HG03378 (cell line): ENCODE results near the gene CIART.

Experiments used
- ATAC-seq: cut with Tn5 transposase; IDR thresholded peaks from one replicate; pipeline ENCODE4 v1.9.1; 2021; ENCODE audit warnings: mild to moderate bottlenecking, moderate library complexity; ENCODE audit not compliant: unreplicated experiment

The CIART gene

GRCh38 chr1:150261367-150261766, 21.0 kb upstream of the CIART start:
- ATAC-seq = no peak

- ATAC-seq = no peak
Measured at GRCh38 chr1:150262388-150263320, 19.7 kb upstream of the CIART start.

- no peak for ATAC-seq
Measured at GRCh38 chr1:150263549-150263948, 18.8 kb upstream of the CIART start.

GRCh38 chr1:150267896-150268295, 14.5 kb upstream of the CIART start:
- ATAC-seq = no peak

- ATAC-seq = peak; percentile 22
Measured at GRCh38 chr1:150268340-150268704, 14.0 kb upstream of the CIART start.

- ATAC-seq = peak; percentile 62
Measured at GRCh38 chr1:150268705-150269403, 13.5 kb upstream of the CIART start, which contains the start of gene APH1A. Gene APH1A, minus strand, starts transcription at chr1:150269016. Its CDS starts 206 bp downstream, at chr1:150268810.

GRCh38 chr1:150269451-150269850, 12.9 kb upstream of the CIART start:
- ATAC-seq = no peak

- no peak for ATAC-seq
Measured at GRCh38 chr1:150271291-150271959, 10.9 kb upstream of the CIART start.

GRCh38 chr1:150273311-150273710, 9.0 kb upstream of the CIART start:
- no peak for ATAC-seq

- ATAC-seq = no peak
Measured at GRCh38 chr1:150280138-150280707, 2.1 kb upstream of the CIART start.

- ATAC-seq = no peak
Measured at GRCh38 chr1:150281221-150281757, 1.1 kb upstream of the CIART start.

GRCh38 chr1:150282558-150282958, 204 bp downstream of the CIART start:
- no peak for ATAC-seq

- no peak for ATAC-seq
Measured at GRCh38 chr1:150283260-150283659, 906 bp downstream of the CIART start.

- ATAC-seq = no peak
Measured at GRCh38 chr1:150288382-150288781, 6.0 kb downstream of the CIART start.

- no peak for ATAC-seq
Measured at GRCh38 chr1:150288822-150289221, 6.5 kb downstream of the CIART start.

GRCh38 chr1:150293433-150294253, 11.3 kb downstream of the CIART start, which contains the start of gene MRPS21:
Gene MRPS21, plus strand, starts transcription at chr1:150293861. Its CDS starts 506 bp downstream, at chr1:150294367.
- peak; percentile 86 for ATAC-seq

GRCh38 chr1:150295476-150295875, 13.1 kb downstream of the CIART start:
- ATAC-seq = no peak

- ATAC-seq = no peak
Measured at GRCh38 chr1:150299716-150300115, 17.4 kb downstream of the CIART start.

- ATAC-seq = no peak
Measured at GRCh38 chr1:150302338-150302737, 20.0 kb downstream of the CIART start.

GRCh38 chr1:150302902-150303301, 20.5 kb downstream of the CIART start:
- ATAC-seq = no peak
